WTC11 (cell line): ENCODE results near the gene LOXL3.

Experiments
- ELF4 ChIP-seq: sonication (generic); formaldehyde crosslinking; IDR thresholded peaks from 2 replicates; pipeline ENCODE4 v1.8.1; 2022; ENCODE audit warnings: low read depth, mild to moderate bottlenecking, moderate library complexity, missing genetic modification reagents
- ETV6 ChIP-seq: sonication (generic); formaldehyde crosslinking; IDR thresholded peaks from 2 replicates; pipeline ENCODE4 v1.8.1; 2022; ENCODE audit warnings: mild to moderate bottlenecking, missing genetic modification reagents
- GABPB1 ChIP-seq: sonication (generic); formaldehyde crosslinking; IDR thresholded peaks from 2 replicates; pipeline ENCODE4 v1.8.1; 2023; ENCODE audit warnings: mild to moderate bottlenecking, missing genetic modification reagents
- IRF2 ChIP-seq: sonication (generic); formaldehyde crosslinking; IDR thresholded peaks from 2 replicates; pipeline ENCODE4 v1.8.0; 2022; ENCODE audit warnings: low read depth, missing genetic modification reagents, borderline replicate concordance
- SMAD4 ChIP-seq: sonication (generic); formaldehyde crosslinking; IDR thresholded peaks from 2 replicates; pipeline ENCODE4 v1.8.0; 2022; ENCODE audit warnings: mild to moderate bottlenecking, missing genetic modification reagents
- TEAD4 ChIP-seq: sonication (generic); formaldehyde crosslinking; IDR thresholded peaks from 2 replicates; pipeline ENCODE4 v1.8.0; 2022; ENCODE audit warnings: mild to moderate bottlenecking, missing genetic modification reagents
- ZNF263 ChIP-seq: sonication (generic); formaldehyde crosslinking; IDR thresholded peaks from 2 replicates; pipeline ENCODE4 v1.8.1; 2022; ENCODE audit warnings: low read depth, mild to moderate bottlenecking, moderate library complexity, missing genetic modification reagents
- TF ChIP-seq, protein P1 (sequence below): sonication (generic); formaldehyde crosslinking; IDR thresholded peaks from 2 replicates; pipeline ENCODE4 v1.8.1; 2023; ENCODE audit warnings: mild to moderate bottlenecking, missing genetic modification reagents, moderate library complexity
- TF ChIP-seq, protein P2 (sequence below): fragments of 200-600 bp; IDR thresholded peaks from 2 replicates; pipeline ENCODE4 v1.8.0; 2022; ENCODE audit warnings: antibody characterized with exemption

DNA sequence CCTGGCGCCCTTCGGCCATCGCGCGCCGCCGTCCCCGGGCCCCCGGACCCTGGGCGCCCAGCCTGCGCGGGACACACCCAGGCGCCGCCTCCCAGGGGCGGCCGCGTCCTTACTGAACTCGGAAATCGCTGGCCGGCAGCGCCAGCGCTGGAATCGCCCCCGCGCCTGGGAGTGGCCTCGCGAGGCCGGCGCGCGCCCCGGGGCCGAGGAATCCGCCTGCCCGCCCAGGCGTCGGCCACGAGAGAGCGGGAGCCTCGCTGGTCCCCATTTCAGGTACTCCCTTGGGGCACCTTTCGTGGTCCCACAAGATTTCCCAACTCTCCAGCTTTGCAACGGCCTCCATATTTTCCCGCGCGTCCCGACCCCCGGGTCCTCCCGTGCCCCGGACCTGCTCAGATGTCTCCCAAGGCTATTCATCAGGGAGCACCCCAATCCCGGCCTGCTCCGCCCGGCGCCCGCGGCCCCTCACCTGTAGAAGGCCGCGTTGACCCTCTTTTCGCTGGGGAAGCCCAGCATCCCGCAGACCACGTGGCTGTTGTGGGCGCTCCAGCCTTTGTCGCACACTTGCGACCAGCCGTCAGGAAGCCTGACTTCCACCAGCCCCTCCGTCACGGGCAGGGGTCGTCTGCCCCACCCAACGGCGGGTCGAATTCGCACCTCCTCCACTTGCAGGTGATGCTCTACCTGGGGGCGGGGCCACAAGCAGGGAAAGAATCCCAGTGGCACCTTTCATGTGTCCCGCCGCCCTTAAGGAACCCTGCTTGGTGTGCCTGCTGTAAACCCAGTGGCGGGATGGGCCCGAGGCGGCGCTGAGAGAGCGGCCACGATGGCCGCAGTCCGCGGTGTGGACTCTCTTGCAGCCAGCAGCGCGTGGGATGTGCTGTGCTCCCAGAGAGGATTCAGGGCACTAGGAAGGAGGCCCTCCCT lies 4.6 kb downstream of the LOXL3 start:
- TF ChIP-seq, protein P1, sequence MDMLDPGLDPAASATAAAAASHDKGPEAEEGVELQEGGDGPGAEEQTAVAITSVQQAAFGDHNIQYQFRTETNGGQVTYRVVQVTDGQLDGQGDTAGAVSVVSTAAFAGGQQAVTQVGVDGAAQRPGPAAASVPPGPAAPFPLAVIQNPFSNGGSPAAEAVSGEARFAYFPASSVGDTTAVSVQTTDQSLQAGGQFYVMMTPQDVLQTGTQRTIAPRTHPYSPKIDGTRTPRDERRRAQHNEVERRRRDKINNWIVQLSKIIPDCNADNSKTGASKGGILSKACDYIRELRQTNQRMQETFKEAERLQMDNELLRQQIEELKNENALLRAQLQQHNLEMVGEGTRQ (CRISPR knock-in tag): peak; percentile 76
- TF ChIP-seq TEAD4 (CRISPR knock-in tag) (no peak), ETV6 (peak; percentile 79), ELF4 (no peak), SMAD4 (CRISPR knock-in tag) (no peak), ZNF263 (CRISPR knock-in tag) (peak; percentile 94; the same call in 1 of the 2 replicates), IRF2 (CRISPR knock-in tag) (no peak), GABPB1 (CRISPR knock-in tag) (no peak; the same call in 1 of the 2 replicates)
- TF ChIP-seq, protein P2, sequence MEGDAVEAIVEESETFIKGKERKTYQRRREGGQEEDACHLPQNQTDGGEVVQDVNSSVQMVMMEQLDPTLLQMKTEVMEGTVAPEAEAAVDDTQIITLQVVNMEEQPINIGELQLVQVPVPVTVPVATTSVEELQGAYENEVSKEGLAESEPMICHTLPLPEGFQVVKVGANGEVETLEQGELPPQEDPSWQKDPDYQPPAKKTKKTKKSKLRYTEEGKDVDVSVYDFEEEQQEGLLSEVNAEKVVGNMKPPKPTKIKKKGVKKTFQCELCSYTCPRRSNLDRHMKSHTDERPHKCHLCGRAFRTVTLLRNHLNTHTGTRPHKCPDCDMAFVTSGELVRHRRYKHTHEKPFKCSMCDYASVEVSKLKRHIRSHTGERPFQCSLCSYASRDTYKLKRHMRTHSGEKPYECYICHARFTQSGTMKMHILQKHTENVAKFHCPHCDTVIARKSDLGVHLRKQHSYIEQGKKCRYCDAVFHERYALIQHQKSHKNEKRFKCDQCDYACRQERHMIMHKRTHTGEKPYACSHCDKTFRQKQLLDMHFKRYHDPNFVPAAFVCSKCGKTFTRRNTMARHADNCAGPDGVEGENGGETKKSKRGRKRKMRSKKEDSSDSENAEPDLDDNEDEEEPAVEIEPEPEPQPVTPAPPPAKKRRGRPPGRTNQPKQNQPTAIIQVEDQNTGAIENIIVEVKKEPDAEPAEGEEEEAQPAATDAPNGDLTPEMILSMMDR: no peak
